Mucosa of stomach (tissue), 1 donor: ENCODE data around the gene FAM20A.

Source experiments
- H3K27me3 ChIP-seq: one replicate; pipeline ENCODE4 v1.7.0; 2013; ENCODE audit warnings: mild to moderate bottlenecking, low read length; ENCODE audit not compliant: control insufficient read depth, insufficient read depth
- H3K36me3 ChIP-seq: one replicate; pipeline ENCODE4 v1.7.0; 2013; ENCODE audit warnings: low read length; ENCODE audit not compliant: control insufficient read depth, insufficient read depth
- H3K4me1 ChIP-seq: one replicate; pipeline ENCODE4 v1.7.0; 2013; ENCODE audit warnings: mild to moderate bottlenecking, low read length; ENCODE audit not compliant: control insufficient read depth, insufficient read depth
- H3K4me3 ChIP-seq: one replicate; pipeline ENCODE4 v1.7.0; 2013; ENCODE audit warnings: low read length
- H3K9ac ChIP-seq: one replicate; pipeline ENCODE4 v1.7.0; 2013; ENCODE audit warnings: mild to moderate bottlenecking, low read length, moderate library complexity
- H3K9me3 ChIP-seq: one replicate; pipeline ENCODE4 v1.7.0; 2013; ENCODE audit warnings: mild to moderate bottlenecking, low read length, moderate library complexity; ENCODE audit not compliant: control insufficient read depth
- donor health status: Pancreatic carcinoma.

The FAM20A gene

GRCh38 chr17:68568581-68568980 is 32.6 kb downstream of the FAM20A start:
- H3K9me3 ChIP-seq, result no peaks in the 10 kb centered on the region
- no peak overlapping the region for H3K9ac ChIP-seq
- peaks cover 4% of the 10 kb centered on the region for H3K4me1 ChIP-seq
- no peaks in the 10 kb centered on the region for H3K36me3 ChIP-seq
- H3K4me3 ChIP-seq, result no peak overlapping the region
- H3K27me3 ChIP-seq, result no peaks in the 10 kb centered on the region

GRCh38 chr17:68567581-68567980 is 33.6 kb downstream of the FAM20A start:
- H3K9ac ChIP-seq, result no peak overlapping the region
- H3K9me3 ChIP-seq, result no peaks in the 10 kb centered on the region
- peaks cover 4% of the 10 kb centered on the region for H3K4me1 ChIP-seq
- H3K4me3 ChIP-seq, result no peak overlapping the region
- no peaks in the 10 kb centered on the region for H3K27me3 ChIP-seq
- no peaks in the 10 kb centered on the region for H3K36me3 ChIP-seq

- Histone ChIP-seq H3K9me3 (no peaks in the 10 kb centered on the region), H3K4me3 (no peak overlapping the region), H3K27me3 (no peaks in the 10 kb centered on the region), H3K4me1 (peaks cover 4% of the 10 kb centered on the region), H3K9ac (no peak overlapping the region), H3K36me3 (no peaks in the 10 kb centered on the region)
Measured at GRCh38 chr17:68567035-68567434, 34.1 kb downstream of the FAM20A start.

- Histone ChIP-seq H3K4me1 (peaks cover 4% of the 10 kb centered on the region), H3K9me3 (no peaks in the 10 kb centered on the region), H3K27me3 (no peaks in the 10 kb centered on the region), H3K9ac (no peak overlapping the region), H3K36me3 (no peaks in the 10 kb centered on the region), H3K4me3 (no peak overlapping the region)
Measured at GRCh38 chr17:68566442-68566738, 34.8 kb downstream of the FAM20A start.

GRCh38 chr17:68565661-68566441 is 35.3 kb downstream of the FAM20A start:
- Histone ChIP-seq H3K4me1 (peaks cover 4% of the 10 kb centered on the region), H3K27me3 (no peaks in the 10 kb centered on the region), H3K9ac (no peak overlapping the region), H3K9me3 (no peaks in the 10 kb centered on the region), H3K4me3 (no peak overlapping the region), H3K36me3 (no peaks in the 10 kb centered on the region)

GRCh38 chr17:68564415-68565111 is 36.6 kb downstream of the FAM20A start:
- Histone ChIP-seq H3K27me3 (no peaks in the 10 kb centered on the region), H3K4me3 (no peak overlapping the region), H3K9me3 (no peaks in the 10 kb centered on the region), H3K36me3 (no peaks in the 10 kb centered on the region), H3K9ac (no peak overlapping the region), H3K4me1 (peaks cover 4% of the 10 kb centered on the region)

- no peaks in the 10 kb centered on the region for H3K9me3 ChIP-seq
- H3K9ac ChIP-seq, result no peak overlapping the region
- no peaks in the 10 kb centered on the region for H3K36me3 ChIP-seq
- peaks cover 4% of the 10 kb centered on the region for H3K4me1 ChIP-seq
- H3K27me3 ChIP-seq, result no peaks in the 10 kb centered on the region
- H3K4me3 ChIP-seq, result no peak overlapping the region
Measured at GRCh38 chr17:68562736-68563135, 38.4 kb downstream of the FAM20A start.

- H3K36me3 ChIP-seq, result no peaks in the 10 kb centered on the region
- H3K9me3 ChIP-seq, result no peaks in the 10 kb centered on the region
- no peak overlapping the region for H3K4me3 ChIP-seq
- no peaks in the 10 kb centered on the region for H3K4me1 ChIP-seq
- no peak overlapping the region for H3K9ac ChIP-seq
- H3K27me3 ChIP-seq, result no peaks in the 10 kb centered on the region
Measured at GRCh38 chr17:68560966-68561720, 40.0 kb downstream of the FAM20A start.

- H3K4me1 ChIP-seq, result no peaks in the 10 kb centered on the region
- no peaks in the 10 kb centered on the region for H3K9me3 ChIP-seq
- H3K9ac ChIP-seq, result no peak overlapping the region
Measured at GRCh38 chr17:68559316-68559715, 41.9 kb downstream of the FAM20A start.

GRCh38 chr17:68556551-68556950 is 44.6 kb downstream of the FAM20A start:
- Histone ChIP-seq H3K9me3 (no peaks in the 10 kb centered on the region), H3K4me3 (no peak overlapping the region), H3K9ac (no peak overlapping the region), H3K36me3 (no peaks in the 10 kb centered on the region), H3K4me1 (no peaks in the 10 kb centered on the region), H3K27me3 (no peaks in the 10 kb centered on the region)

More at GRCh38 chr17:68559316-68559715, 41.9 kb downstream of the FAM20A start:
- Histone ChIP-seq H3K36me3 (no peaks in the 10 kb centered on the region), H3K27me3 (no peaks in the 10 kb centered on the region), H3K4me3 (no peak overlapping the region)

GRCh38 chr17:68544111-68544915 is 56.9 kb downstream of the FAM20A start:
- Histone ChIP-seq H3K36me3 (no peaks in the 10 kb centered on the region), H3K4me1 (peaks cover 37% of the 10 kb centered on the region), H3K27me3 (no peaks in the 10 kb centered on the region), H3K9ac (no peak overlapping the region), H3K4me3 (no peak overlapping the region), H3K9me3 (no peaks in the 10 kb centered on the region)
